Duodenal mucosa (tissue), 2 donors: Measurements from ENCODE around the gene KRTAP10-11.
"Not testable (repeated sequence)": the region's sequence is repeated elsewhere in the genome, so short reads cannot be mapped to it uniquely, and the experiment has no call there.

Experiments
- H3K27ac ChIP-seq: one replicate; pipeline ENCODE4 v1.7.0; 2013; ENCODE audit warnings: low read depth, low read length
- H3K27me3 ChIP-seq, 2 donors: one replicate each; pipeline ENCODE4 v1.7.0; 2013; ENCODE audit warnings: low read length in 2 of 2, control low read depth in 1 of 2; ENCODE audit not compliant: insufficient read depth in 2 of 2, control insufficient read depth in 1 of 2
- H3K36me3 ChIP-seq, 2 donors: one replicate each; pipeline ENCODE4 v1.7.0; 2013; ENCODE audit warnings: low read length in 2 of 2, control low read depth in 1 of 2; ENCODE audit not compliant: insufficient read depth in 2 of 2, control insufficient read depth in 1 of 2
- H3K4me1 ChIP-seq, 2 donors: one replicate each; pipeline ENCODE4 v1.7.0; 2013; ENCODE audit warnings: low read length in 2 of 2, control low read depth in 1 of 2; ENCODE audit not compliant: insufficient read depth in 2 of 2, control insufficient read depth in 1 of 2
- H3K4me3 ChIP-seq, 2 donors: one replicate each; pipeline ENCODE4 v1.7.0; 2013; ENCODE audit warnings: low read length in 2 of 2, low read depth in 1 of 2
- H3K9ac ChIP-seq, 2 donors: one replicate each; pipeline ENCODE4 v1.7.0; 2013; ENCODE audit warnings: low read length in 2 of 2, low read depth in 1 of 2
- H3K9me3 ChIP-seq, 2 donors: one replicate each; pipeline ENCODE4 v1.7.0; 2013; ENCODE audit warnings: low read length in 2 of 2, control low read depth in 1 of 2; ENCODE audit not compliant: control insufficient read depth in 1 of 2

The KRTAP10-11 gene

DNA sequence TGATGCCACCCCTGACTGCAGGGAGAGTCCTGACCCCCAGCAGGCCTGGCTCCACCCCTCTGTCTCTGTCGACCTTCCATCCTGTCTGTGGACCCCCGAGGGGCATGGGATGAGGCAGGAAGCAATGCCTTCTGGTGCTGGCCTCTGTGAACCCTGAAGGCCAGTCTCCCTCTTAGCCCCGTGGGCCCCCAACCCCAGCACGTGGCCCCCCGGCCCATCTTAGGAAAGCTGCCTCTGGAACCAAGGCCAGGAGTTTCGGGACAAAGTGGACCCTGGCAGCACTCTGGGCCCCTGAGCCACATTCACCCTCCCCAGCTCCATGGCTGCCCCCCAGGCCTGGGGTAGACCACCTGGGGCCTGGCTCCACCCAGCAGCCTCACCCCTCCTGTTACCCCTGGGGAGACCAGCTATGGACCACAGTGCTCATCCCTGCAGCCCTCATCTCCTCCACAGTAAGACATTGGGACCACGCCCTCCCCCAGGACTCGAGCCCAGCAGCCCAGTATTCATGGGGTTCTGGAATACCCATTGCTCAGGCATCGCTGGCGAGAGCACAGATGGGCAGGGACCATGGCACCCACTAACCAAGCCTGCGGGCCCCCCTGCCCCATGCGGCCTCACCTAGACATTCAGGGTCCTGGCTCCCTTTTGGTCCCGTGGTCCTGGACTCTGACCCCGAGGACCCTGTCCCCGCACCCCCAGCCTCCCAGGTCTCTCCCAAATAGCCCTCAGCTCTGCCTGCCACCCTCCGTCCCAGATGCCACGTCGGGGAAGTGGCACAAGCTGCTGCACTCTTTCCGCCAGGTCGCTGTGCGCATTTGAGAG is 7.5 kb upstream of the KRTAP10-11 start:
- not testable (repeated sequence) for H3K27ac ChIP-seq, H3K9me3 ChIP-seq, H3K36me3 ChIP-seq, H3K4me1 ChIP-seq, H3K27me3 ChIP-seq, H3K4me3 ChIP-seq, H3K9ac ChIP-seq

DNA sequence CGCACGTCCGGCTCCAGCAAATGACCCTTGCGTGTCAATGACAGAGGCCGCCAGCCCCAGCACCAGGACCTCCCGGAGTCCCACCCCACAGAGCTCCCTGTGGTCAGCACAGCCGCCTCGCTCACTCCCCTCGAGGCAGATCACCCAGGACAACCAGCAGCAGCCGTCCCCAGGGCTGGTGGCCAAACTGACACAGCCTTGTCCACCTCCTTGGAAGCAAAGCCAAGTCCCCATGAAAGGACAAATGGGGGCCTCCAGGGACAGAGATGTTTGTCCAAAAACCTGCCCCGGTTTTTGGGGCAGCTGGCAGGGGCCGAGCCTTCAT is 6.9 kb upstream of the KRTAP10-11 start:
- H3K4me1 ChIP-seq, result no peaks in the 10 kb centered on the region
- H3K27me3 ChIP-seq, result peaks cover 0 to 2% of the 10 kb centered on the region in 2 donors
- no peak overlapping the region for H3K9ac ChIP-seq

DNA sequence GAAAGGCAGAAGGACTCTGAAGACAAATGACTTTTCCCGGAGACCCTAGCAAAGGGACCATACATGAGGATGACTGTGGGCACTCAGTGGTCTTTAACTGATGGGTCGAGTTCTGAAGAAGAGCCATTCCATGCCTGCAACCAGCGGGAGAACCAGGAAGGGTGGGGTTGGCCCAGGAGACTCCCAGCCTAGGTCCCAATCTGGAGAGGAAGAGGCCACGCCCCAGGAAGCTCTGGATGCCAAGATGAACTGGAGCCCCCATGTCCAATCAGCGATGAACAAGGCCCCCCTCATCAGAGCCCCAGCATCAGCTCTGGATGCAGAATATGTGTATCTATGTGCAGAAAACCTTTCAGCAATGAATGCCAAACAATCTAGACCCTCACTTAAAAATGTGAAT is 5.5 kb upstream of the KRTAP10-11 start:
- Histone ChIP-seq H3K4me3 (no peak overlapping the region), H3K27ac (no peak overlapping the region), H3K9ac (no peak overlapping the region), H3K27me3 (no peaks in the 10 kb centered on the region), H3K4me1 (no peaks in the 10 kb centered on the region), H3K36me3 (no peaks in the 10 kb centered on the region), H3K9me3 (peaks cover 7 to 15% of the 10 kb centered on the region in 2 donors)

More for the DNA sequence above, 6.9 kb upstream of the KRTAP10-11 start:
- no peak overlapping the region for H3K27ac ChIP-seq
- peaks cover 7 to 9% of the 10 kb centered on the region in 2 donors for H3K9me3 ChIP-seq
- no peak overlapping the region for H3K4me3 ChIP-seq
- no peaks in the 10 kb centered on the region for H3K36me3 ChIP-seq

DNA sequence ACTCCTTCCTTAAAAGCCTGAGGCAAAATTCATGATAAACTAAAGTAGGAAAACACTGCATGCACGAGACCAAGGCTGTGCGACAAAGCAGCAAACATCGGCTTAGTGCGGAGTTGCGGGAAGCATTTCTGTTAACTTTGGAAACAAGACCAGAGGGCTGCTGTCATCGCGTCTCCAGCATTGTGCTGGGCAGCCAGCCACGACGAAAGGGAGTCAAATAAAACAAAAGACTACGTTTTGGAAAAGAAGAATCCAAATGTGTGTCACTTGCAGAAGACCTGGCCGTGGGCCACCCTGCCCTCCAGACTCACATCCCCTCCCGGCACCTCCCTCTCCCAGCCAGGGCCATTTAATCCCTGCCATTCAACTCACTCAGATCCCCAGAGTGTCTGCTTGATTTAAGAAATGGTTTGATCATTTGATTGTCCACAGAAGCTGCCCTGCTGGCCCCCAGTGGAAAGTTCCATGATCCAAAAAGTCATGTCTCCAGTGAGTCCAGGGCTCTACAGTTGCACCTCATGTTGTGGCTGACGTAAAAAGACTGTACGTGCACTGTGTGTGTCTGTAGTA is 2.4 kb upstream of the KRTAP10-11 start:
- H3K27ac ChIP-seq, result no peak overlapping the region
- H3K36me3 ChIP-seq, result no peaks in the 10 kb centered on the region
- no peaks in the 10 kb centered on the region for H3K4me1 ChIP-seq
- H3K9me3 ChIP-seq, result peaks cover 7 to 15% of the 10 kb centered on the region in 2 donors
- no peak overlapping the region for H3K9ac ChIP-seq
- no peaks in the 10 kb centered on the region for H3K27me3 ChIP-seq
- no peak overlapping the region for H3K4me3 ChIP-seq

DNA sequence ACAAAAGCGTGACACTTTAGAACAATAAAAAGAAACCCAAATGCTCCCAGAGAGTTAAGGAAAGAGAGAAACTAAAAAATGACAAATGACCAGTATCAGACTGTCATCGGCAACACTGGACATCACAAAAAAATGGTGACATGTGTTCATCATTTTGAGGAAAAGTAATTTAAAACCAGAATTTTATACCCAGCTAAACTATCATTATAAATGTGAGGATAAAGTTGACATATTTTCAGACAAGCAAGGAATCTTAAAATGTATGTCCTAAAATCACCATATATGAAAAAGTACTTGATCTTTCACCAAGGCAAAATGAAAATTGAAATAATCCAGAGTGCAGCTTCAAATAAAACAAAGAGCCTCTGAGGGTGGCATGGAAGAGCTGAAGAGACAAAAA is 1.3 kb upstream of the KRTAP10-11 start:
- Histone ChIP-seq H3K27ac (no peak overlapping the region), H3K9ac (no peak overlapping the region), H3K9me3 (peaks cover 7 to 15% of the 10 kb centered on the region in 2 donors), H3K4me1 (no peaks in the 10 kb centered on the region), H3K4me3 (no peak overlapping the region), H3K36me3 (no peaks in the 10 kb centered on the region), H3K27me3 (no peaks in the 10 kb centered on the region)

DNA sequence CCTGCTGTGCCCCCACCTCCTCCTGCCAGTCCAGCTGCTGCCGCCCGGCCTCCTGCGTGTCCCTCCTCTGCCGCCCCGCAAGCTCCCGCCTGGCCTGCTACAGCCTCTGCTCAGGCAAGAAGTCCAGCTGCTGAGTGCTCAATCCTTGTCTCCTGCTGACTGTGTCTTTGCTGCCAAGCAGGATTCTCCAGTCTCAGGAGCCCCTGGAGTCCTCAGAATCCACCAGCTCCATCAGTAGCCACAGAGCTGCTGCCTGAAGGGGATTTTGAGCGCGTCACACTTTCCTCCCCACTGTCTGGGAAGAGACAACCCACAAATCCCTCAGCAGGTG is 973 bp downstream of the KRTAP10-11 start:
- Histone ChIP-seq H3K4me3 (no peak overlapping the region), H3K4me1 (no peaks in the 10 kb centered on the region), H3K9me3 (peaks cover 4 to 11% of the 10 kb centered on the region in 2 donors), H3K9ac (no peak overlapping the region), H3K27me3 (no peaks in the 10 kb centered on the region), H3K27ac (no peak overlapping the region), H3K36me3 (no peaks in the 10 kb centered on the region)

DNA sequence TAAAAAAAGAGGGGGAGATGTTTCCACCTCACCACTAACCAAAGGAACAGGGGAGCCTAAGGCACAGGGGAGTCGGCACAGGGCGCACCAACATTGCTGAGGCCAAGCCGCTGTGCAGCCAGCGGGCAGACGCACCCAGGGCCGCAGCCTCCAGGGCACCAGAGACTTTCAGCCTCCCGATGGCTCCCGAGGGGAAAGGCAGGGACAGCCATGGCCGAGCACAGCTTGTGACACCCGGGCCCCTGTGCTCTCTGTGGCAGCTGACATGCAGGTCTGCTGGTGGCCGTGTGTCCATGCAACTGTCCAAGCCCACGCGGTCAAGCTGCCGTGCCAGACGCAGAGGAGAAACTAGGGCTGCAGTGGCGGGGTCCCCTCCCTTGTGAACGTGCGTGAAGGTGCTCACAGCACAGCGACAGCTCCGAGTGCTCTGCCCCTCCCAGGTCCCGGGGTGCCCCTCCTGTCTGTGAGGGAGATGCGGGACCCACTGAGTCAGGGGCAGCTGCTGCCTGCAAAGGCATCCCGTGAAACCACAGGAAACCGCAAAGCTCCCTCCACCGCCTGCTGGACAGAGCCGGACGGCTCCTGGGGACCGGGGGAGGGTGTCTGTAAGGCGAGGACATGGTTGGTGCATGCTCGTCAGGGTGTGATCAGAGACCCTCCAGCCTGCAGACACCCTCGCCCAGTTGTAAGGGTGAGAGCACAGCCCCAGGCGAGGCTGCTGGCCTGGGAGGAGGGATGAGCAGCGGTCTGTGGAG is 2.5 kb downstream of the KRTAP10-11 start:
- Histone ChIP-seq H3K9ac (no peak overlapping the region), H3K27me3 (no peaks in the 10 kb centered on the region), H3K36me3 (no peaks in the 10 kb centered on the region)

DNA sequence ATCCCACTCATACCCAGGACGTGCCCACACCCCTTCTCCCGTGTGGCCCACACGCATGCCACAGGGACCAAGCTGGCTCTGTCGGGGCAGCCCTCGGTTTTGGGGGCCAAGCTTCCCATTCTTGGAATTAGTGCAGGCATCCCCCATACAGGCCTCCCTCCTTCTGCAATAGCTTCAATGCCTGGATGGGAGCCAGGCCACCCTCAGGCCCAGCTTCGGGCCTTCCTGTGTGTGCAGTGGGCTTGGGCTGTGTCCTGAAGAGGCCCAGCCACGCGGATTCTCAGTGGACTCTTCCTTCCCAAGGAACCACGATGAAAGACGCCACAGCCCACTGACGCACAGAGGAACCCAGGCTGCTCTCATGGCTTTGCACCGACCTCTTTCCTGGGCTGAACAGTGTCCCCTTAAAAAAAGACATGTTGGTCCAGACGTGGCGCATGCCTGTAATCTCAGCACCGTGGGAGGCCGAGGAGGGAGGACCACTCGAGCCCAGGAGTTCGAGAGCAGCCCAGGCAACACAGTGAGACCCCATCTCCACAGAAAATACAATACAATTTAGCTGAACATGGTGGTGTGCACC is 3.4 kb downstream of the KRTAP10-11 start:
- peaks cover 0 to 3% of the 10 kb centered on the region in 2 donors for H3K9me3 ChIP-seq
- H3K4me3 ChIP-seq, result no peak overlapping the region
- no peak overlapping the region for H3K9ac ChIP-seq
- H3K36me3 ChIP-seq, result no peaks in the 10 kb centered on the region
- no peak overlapping the region for H3K27ac ChIP-seq
- no peaks in the 10 kb centered on the region for H3K27me3 ChIP-seq
- no peaks in the 10 kb centered on the region for H3K4me1 ChIP-seq

More for the DNA sequence above, 2.5 kb downstream of the KRTAP10-11 start:
- Histone ChIP-seq H3K4me3 (no peak overlapping the region), H3K9me3 (peaks cover 4 to 11% of the 10 kb centered on the region in 2 donors), H3K27ac (no peak overlapping the region), H3K4me1 (no peaks in the 10 kb centered on the region)

DNA sequence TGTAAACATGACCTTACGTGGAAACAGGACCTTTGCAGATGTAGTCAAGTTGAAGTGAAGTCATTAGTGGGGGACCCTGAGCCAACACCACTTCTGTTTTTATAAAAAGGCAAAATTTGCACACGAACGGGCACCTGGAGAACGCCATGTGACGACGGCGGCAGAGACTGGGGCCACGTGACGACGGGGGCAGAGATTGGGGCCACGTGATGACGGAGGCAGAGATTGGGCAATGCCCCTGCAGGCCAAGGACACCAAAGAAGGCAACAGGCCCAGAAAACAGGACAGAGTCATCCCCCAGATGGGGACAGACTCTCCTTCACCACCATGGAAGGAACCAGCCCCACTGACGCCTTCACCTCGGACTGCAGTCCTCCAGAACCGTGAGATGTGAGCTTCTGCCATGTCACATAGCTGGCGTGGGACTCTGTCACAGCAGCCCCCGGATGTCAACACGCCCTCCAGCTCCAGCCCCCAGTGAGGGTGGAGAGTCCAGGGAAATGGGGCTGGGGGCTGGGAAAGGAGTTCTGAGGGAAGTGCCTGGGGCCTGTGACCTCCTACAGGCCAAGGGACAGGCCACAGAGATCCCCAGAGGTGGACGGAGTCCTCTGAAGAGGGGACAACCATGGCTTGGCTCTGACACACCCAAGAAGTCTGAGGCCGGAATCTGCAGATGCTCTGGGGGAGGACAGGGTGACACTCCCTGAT is 4.2 kb downstream of the KRTAP10-11 start:
- Histone ChIP-seq H3K36me3 (no peaks in the 10 kb centered on the region), H3K27ac (no peak overlapping the region), H3K27me3 (no peaks in the 10 kb centered on the region), H3K4me1 (no peaks in the 10 kb centered on the region), H3K9me3 (no peaks in the 10 kb centered on the region), H3K9ac (no peak overlapping the region), H3K4me3 (no peak overlapping the region)
